HG03575 (cell line): Measurements from ENCODE around the gene ARRDC5.
"Not testable (repeated sequence)": the region's sequence is repeated elsewhere in the genome, so short reads cannot be mapped to it uniquely, and the experiment has no call there.

Experiments
- ATAC-seq: cut with Tn5 transposase; IDR thresholded peaks from one replicate; pipeline ENCODE4 v1.9.1; 2021; ENCODE audit not compliant: unreplicated experiment, insufficient number of reproducible peaks, low FRiP score; ENCODE audit errors: extremely low read depth

ARRDC5 gene

DNA sequence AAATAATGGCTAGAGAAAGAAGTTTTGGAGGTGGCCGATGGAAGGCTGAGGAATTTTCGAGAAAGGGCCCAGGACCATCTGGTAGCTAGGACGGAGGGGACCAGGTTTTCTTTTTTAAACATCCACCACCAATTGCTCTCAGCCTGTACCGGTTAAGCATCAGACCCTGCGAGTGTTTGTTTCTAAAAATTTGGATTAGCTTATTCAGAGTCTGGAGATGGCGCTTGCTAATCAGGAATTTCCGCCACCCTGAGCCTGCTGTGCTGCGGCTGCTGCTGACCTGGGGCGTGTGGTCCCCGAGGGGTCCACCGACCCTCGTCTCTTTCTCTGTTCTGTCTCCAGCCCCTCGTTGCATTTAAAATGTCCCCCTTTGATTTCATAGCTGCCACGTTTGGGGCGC, 8.6 kb upstream of the ARRDC5 start:
- ATAC-seq = no peak

DNA sequence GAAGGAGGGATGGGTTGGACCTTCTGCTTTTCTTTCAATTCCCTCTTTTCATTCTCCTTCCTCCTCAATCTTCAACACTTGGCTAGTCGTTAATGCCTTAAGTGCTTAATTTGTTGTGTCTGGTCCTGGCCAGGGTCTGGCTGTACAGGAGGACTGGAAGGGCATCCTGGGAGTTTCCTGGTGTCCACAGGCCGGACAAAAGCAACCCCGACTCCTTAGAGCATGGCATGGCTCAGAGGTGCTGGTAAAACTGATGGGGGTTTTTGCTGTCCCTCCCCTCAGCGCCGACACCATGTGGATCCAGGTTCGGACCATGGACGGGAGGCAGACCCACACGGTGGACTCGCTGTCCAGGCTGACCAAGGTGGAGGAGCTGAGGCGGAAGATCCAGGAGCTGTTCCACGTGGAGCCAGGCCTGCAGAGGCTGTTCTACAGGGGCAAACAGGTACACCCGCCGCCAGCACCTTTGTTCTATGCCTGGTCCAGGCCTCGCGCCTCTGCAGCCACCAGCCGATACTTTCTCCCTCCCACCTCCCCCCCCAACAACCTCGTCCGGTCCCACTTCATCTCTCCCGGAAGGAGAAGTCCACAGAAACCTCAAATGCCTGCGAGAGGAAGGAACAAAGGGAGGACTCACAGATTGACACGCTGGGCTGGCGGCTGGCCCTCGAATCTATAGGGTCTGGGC, 8.0 kb upstream of the ARRDC5 start:
- ATAC-seq = no peak

DNA sequence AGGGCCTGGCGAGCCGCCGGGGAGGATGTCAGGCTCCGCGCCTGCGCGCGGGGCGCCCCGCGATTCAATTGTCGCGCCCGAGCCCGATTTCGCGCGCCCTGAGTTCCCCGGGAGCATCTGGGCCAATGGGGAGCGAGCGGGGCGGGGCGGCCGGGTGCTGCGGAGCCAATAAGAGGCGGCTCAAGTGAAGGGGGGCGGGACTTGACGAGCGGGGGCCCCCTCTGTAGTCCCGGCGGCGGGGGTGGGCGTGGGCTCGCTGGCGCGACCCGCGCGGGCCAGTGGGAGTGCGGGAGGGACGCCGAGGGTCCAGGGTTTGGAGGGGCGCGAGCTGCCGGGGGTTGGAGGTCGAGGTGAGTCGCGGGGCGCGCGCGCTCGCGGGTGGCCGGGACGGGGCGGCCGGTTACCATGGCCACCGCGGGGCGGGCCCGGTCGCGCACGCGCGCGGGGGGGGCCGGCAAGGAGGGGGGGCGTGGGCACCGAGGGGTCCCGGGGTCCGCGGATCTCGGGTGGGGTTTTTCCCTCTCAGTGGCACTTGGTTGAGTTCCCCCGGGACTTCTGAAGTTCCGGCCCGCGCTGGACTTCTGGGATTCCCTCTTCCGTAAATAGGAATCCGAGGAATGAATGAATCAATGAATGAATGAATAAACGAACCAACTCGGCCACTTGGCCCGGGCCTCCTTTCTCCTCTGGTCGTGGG, 7.3 kb upstream of the ARRDC5 start:
- no peak for ATAC-seq

DNA sequence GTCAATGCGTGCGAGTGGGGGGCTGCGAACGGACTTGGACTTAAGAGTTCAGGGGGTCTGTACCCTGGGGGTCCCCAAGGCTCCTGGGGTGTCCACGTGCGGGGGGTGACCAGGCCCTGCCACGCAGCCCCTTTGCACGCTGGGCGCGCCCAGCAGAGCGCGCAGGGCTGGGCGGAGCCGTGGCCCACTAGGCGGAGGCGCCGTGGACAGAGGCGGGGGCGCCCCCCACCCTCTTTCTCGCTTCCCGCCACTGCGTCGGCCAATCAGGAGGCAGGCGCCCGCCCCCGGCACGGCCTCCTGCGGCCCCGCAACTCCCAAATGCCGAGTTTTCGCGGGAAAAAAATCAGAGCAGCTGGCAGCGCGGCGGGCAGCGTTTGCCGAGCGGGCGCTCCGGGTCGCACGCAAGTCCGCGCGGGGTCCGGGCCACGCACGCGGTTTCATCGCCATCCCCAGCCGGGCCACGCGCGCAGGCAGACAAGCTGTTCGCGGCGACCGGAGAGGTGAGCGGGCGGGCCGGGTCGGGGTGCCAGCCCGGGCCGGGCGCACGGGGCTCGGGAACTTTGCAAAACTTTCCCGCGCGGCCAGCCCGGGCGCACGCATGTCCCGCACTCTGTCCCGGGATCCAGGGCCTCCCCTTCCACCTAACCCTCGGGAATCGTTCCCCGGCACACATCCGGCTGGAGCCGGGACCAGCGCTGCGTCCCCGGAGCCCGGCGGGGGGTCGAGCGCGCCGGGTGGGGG, 6.6 kb upstream of the ARRDC5 start, which contains the start of gene UHRF1:
Gene UHRF1, plus strand, starts transcription at position 346 of the 741 bp plus-strand sequence. CDS start 1,385 bp downstream, outside the sequence.
- no peak for ATAC-seq

DNA sequence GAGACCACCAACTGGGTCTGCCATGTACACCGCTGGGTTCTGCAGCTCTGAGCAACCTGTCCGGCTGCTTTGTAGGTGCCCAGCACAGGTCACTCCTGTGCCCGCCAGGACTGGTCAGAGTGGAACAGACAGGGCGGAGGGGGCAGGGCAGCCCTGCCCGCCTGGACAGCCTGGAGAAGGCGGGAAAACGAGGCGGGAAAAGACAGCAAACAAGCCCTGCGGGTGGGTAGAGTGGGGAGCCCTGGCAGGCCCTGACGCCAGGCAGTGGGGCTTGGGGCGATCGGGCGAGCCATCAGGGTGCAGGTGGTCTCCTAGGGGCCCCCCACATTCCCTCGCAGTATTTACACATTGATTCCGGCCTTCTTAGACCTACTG, 6.1 kb upstream of the ARRDC5 start:
- ATAC-seq = no peak

DNA sequence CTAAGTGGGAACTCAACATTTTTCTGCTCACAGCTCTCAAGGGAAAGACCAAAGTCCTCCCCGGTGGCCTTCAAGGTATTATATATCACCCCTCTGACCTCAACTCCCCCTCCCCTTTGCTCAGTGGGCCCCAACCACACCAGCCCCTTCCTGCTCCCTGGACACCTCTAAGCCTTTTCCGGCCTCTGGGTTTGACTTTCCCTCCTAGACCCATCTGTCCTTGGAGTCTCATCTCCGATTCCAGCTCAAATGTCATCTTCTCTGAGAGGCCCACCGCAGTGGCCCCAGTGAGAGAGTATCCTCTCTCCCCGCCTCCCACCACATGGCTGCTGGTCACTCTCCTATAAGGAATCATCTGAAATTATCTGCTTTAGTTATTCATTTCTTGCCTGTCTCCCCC, 5.7 kb upstream of the ARRDC5 start:
- no peak for ATAC-seq

DNA sequence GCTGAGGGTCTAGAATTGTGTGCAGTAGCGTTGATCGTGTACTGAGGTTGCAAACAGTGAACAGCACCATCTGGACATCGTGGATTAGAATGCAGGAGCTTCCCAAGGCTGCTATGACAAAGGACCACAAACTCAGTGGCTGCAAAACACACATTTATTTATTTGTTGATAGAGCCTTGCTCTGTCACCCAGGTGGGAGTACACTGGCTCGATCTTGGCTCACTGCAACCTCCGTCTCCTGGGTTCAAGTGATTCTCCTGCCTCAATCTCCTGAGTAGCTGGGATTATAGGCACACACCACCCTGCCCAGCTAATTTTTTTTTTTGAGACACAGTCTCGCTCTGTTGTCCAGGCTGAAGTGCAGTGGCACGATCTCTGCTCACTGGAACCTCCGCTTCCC, 4.3 kb upstream of the ARRDC5 start:
- ATAC-seq = no peak

DNA sequence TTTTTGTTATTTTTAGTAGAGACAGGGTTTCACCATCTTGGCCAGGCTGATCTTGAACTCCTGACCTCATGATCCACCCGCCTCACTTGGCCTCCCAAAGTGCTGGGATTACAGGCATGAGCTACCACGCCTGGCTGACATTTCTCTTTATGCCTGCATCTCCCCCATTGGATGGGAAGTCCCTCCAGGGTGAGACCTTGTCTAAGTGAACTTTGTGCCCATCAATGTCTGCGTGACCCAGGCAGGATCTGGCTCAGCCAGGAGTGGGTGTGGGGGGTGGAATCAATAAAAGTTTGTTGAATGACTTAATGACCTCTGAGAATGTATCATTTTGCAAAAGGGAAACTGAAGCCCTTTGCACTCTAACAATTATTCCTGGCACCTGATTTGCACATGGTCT, 1.8 kb upstream of the ARRDC5 start:
- ATAC-seq = no peak

DNA sequence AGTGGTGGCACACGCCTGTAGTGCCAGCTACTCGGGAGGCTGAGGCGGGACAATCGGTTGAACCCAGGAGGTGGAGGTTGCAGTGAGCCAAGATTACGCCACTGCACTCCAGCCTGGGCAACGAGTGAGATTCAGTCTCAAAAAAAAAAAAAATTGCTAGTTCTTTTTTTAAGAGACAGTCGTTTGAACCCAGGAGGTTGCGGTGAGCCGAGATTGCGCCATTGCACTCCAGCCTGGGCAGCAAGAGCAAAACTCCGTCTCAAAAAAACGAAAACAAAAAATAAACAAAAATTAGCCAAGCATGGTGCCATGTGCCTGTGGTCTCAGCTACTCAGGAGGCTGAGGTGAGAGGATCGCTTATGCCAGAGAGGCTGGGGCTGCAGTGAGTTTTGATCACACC, 1.8 kb downstream of the ARRDC5 start:
- not testable (repeated sequence) for ATAC-seq

DNA sequence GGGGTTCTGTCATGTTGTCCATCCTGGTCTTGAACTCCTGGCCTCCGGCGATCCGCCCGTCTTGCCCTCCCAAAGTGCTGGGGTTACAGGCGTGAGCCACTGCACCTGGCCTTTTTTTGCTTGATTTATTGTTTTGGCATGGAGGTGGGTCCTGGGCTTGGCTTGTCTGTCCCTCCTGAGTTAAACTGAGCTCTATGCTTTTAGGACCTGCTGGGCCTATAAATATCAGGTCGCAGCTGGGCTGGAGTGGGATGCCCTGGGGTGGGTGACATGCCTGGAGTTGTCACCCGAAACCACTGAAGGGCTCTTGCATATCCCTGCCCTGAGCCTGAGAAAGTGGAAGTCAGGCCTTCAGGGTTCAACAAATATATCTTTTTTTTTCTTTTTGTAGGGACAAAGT, 5.5 kb downstream of the ARRDC5 start:
- no peak for ATAC-seq

DNA sequence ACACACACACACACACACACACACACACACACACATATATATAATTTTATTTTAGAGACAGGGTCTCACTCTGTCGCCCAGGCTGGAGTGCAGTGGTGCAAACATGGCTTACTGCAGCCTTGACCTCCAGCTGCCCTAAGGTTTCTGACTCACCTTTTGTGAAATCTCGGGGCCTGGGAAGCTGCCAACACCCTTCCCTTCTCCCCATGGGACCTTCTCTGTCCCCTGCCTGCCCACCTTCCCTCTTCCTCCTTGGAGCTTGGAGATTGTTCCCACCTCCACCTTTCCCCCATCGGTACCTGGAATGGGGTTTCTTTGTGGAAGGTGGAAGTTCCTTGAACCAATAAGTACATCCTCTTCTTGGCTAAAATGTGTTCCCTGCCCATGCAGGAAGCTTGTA, 6.3 kb downstream of the ARRDC5 start:
- no peak for ATAC-seq

DNA sequence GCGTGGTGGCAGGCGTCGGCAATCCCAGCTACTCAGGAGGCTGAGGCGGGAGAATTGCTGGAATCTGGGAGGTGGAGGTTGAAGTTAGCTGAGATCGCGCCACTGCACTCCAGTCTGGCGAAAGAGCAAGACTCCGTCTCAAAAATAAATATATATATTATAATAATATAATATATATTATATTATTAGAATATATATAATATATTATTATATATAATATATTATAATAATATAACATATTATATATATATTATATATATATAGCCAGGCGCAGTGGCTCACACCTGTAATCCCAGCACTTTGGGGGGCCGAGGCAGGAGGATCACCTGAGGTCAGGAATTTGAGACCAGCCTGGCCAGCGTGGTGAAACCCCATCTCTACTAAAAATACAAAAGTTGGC, 9.7 kb downstream of the ARRDC5 start:
- ATAC-seq = not testable (repeated sequence)

DNA sequence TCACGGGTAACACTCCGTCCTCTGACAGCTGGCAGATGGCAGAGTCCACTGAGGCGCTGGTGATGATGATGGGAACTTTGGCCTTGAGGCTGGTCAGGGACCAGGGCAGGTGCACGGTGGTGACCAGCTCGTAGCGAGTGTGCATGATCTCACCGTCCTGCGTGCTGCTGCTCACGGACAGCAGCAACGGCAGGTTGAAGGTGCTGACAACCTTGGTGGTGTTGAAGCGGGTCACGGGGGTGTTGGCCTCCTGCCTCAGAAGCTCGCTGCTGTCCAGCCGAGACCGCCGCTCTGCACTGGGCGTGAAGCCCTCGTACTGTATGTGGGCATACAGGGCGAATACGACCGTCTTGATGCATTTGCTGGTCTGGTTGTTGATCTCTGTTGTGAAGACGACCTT, 11.6 kb downstream of the ARRDC5 start:
- ATAC-seq = no peak

DNA sequence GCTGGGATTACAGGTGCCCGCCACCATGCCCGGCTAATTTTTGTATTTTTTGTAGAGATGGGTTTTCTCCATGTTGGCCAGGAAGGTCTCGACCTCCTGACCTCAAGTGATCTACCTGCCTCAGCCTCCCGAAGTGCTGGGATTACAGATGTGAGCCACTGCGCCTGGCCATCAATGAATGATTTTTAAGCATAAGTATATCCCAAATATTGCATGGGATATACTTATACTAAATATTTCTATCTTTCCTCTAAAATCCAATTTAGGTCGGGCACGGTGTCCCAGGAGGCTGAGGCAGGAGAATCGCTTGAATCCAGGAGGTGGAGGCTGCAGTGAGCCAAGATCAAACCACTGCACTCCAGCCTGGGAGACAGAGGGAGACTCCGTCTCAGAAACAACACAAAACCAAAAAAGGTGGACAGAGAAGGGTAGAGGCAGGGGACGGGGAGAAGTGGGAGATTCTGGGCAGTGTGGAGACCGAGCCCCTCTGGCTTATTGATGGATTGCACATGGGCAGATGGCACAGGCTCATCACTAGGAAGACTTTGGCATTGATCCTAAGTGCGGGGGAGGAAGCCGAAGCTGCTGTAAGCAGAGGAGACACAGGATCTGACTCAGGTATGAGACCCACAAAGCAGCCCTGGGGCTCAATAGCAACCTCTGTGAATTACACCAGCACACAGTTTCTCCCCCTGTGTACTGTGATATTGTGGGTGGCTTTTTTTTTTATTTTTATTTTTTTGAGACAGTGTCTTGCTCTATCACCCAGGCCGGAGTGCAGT, 13.5 kb downstream of the ARRDC5 start:
- no peak for ATAC-seq

DNA sequence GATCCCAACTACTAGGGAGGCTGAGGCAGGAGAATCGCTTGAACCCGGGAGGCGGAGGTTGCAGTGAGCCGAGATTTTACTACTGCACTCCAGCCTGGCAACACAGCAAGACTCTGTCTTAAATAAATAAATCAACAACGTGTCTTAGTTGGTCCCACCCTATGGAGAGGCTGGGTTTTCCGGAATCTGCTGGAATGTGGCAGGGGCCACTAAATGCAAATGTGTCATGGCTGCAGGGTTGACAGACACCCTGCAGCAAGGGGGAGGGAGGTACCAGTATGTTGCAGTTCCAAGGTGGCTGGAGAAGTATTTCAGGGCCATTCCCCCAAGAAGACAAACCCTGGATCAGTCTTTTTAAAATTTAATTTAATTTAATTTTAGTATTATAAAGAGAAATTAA, 14.9 kb downstream of the ARRDC5 start:
- not testable (repeated sequence) for ATAC-seq

DNA sequence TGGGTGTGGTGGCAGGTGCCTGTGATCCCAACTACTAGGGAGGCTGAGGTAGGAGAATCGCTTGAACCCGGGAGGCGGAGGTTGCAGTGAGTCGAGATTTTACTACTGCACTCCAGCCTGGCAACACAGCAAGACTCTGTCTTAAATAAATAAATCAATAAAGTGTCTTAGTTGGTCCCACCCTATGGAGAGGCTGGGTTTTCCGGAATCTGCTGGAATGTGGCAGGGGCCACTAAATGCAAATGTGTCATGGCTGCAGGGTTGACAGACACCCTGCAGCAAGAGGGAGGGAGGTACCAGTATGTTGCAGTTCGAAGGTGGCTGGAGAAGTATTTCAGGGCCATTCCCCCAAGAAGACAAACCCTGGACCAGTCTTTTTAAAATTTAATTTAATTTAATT, 17.7 kb downstream of the ARRDC5 start:
- not testable (repeated sequence) for ATAC-seq

DNA sequence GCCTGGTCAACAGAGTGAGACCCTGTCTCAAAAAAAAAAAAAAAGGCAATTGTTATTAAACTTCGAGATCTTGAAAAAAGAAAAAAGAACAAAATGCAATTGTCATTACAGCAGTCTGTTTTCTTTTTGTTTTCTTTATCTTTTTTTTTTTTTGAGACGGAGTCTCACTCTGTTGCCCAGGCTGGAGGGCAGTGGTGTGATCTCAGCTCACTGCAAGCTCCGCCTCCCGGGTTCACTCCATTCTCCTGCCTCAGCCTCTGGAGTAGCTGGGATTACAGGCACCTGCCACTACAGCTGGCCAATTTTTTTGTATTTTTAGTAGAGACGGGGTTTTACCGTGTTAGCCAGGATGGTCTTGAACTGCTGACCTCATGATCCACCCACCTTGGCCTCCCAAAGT, 19.8 kb downstream of the ARRDC5 start:
- not testable (repeated sequence) for ATAC-seq

DNA sequence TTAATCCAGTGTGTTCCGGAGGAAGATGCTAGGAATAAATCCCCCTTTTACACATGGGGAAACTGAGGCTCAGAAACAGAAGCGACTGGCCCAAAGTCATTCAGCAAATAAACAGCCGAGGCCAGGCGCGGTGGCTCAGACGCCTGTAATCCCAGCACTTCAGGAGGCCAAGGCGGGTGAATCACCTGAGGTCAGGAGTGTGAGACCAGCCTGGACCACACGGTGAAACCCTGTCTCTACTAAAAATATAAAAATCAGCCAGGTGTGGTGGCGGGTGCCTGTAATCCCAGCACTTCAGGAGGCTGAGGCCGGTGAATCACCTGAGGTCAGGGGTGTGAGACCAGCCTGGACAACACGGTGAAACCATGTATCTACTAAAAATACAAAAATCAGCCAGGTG, 23.7 kb downstream of the ARRDC5 start:
- ATAC-seq = no peak

DNA sequence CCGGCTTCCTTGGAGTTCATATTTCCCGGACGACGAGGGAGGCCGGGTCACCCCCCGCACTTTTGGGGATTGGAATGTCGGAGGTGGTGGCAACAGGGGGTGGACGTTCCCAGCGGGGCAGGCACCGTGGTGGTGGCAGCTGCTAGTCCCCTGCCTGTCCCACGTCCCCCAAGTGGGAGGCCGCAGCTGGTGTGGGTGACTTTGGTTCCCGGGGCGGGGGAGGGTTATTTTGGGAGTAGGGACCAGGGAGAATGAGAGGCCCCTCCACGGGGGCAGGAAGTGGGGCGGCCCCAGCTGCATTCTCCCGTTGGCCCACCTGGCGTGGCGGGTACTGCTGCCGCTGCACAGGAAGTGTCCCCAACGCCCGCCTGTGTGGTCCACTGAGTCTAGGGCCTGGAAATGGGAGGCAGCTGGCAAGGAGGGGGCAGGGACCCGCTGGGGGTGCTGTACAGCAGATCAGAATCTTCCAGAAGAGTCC, 24.2 kb downstream of the ARRDC5 start:
- ATAC-seq = no peak
